GM19468 (cell line): ENCODE results near the gene SLC37A1.

Experiments used
- ATAC-seq: cut with Tn5 transposase; IDR thresholded peaks from one replicate; pipeline ENCODE4 v1.9.1; 2021; ENCODE audit warnings: mild to moderate bottlenecking, moderate library complexity, moderate number of reproducible peaks; ENCODE audit not compliant: unreplicated experiment; ENCODE audit errors: extremely low read depth

SLC37A1 gene

GRCh38 chr21:42570362-42570761 lies 56.7 kb downstream of the SLC37A1 start:
- ATAC-seq: no peak

DNA sequence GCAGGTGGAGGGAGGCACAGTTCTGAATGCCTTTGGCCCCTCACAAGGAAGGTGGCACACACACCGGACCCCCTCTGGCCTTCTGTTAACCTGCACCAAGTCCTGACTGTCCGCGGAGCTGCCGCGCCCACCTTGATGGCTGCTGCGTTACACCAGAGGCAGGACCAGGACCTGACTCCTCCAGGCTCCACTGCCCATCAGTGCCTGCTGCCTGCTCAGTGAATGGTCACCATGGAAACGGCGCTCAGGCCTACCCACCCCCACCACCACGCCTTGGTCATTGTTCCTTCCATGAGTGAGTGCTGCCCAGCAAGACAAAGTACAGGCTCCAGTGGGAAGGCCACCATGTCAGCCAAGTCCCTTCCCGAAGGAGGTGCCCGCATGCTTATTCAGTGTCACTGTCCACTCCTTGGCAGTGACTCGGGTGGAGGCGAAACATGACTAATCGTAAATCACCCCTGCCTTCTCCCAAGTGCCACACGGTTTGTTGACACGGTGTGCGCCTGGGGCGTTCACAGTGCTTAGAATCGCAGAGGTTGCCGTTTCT lies 57.3 kb downstream of the SLC37A1 start:
- no peak for ATAC-seq

DNA sequence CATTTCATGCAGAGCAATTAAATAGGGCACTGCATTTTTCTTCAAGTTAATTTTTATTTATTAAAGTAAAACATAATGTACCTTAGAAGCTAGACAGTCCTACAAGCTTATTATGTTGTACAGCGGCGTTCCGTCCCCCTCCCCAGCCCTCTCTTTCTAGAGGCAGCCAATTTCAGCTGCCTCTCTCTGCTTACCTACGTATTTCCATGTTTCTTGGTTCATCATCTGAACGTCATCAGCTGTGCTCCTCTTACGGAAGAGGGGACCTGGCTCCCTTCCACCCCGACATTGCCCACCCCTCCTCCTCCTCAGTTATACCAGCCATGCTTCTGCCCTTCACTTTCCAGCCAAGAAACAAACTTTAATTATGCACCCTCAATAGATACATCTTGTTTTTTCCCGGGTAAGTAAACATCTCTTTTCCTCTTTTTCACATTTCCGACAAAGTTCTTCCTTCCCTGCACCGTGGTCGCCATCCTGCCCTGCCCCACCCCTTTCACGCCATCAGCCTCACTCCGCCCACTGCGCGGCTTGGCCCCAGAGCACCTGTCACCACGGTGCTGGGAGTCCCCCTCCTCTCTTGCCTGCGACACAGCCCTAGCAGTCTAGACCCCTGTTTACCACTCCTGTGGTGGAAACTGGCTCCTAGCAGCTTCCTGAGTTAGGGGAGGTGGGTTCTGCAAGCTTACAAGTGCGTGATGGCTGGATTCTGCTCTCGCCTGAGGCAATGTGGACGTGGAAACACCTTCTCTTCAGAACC lies 57.9 kb downstream of the SLC37A1 start:
- ATAC-seq: no peak

- no peak for ATAC-seq
Measured at GRCh38 chr21:42572906-42573495, 59.3 kb downstream of the SLC37A1 start.

DNA sequence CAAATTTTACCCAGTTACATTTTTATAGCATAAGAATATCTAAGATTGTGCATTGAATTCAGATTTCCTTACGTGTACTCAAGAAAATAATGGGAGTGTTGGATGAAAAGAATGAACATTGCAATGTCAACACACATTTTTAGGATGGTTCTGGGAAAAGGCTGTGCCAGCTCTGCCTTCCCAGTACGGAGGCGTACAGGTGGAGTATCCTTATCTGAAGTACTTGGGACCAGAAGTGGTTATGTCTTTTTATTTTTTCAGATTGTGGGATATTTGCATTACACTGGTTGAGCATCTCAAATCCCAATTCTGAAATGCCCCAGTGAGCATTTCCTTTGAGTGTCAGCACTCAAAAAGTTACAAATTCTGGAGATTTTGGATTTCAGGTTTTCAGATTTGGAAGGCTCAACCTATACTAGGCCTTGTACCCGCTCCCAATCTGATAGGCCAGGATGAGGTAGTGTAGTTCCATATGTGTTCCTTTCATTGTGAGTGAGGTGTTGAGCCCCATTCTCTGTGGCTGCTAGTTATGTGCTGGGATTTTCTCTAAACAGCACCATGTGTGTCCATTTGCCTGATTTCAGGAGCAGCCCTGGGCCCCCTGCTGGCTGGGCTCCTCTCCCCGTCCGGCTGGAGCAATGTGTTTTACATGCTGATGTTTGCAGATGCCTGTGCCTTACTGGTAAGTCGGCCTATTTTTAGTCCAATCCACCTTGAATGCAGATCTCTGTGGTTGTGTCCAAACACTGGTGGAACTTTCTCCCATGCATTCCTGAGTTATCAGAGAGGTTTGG lies 60.8 kb downstream of the SLC37A1 start:
- no peak for ATAC-seq

GRCh38 chr21:42575111-42575510 lies 61.5 kb downstream of the SLC37A1 start:
- ATAC-seq: no peak

- no peak for ATAC-seq
Measured at GRCh38 chr21:42576639-42577038, 63.0 kb downstream of the SLC37A1 start.

DNA sequence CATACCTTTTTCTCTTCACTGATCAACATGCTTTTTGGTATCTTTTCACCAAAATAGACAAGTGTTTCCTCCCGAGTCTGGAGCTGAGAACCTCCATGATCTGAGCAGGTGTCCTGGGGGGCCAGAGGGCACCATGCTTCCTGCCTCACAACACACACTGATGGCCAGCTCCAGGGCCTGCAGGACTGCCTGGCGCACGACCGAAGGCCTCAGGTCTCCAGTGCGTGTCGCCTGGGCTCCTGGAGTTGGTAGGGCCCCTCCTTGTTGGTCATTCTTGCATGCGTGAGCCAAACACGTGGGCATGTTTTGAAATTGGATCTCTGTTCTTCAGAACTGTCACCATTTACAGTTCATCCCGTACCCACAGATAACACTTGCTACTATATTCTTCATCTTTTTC lies 64.4 kb downstream of the SLC37A1 start:
- no peak for ATAC-seq

GRCh38 chr21:42578761-42579415 lies 65.2 kb downstream of the SLC37A1 start:
- ATAC-seq: no peak

GRCh38 chr21:42579456-42580075 lies 65.9 kb downstream of the SLC37A1 start:
- ATAC-seq: no peak

GRCh38 chr21:42580076-42580792 lies 66.6 kb downstream of the SLC37A1 start:
- ATAC-seq: no peak

DNA sequence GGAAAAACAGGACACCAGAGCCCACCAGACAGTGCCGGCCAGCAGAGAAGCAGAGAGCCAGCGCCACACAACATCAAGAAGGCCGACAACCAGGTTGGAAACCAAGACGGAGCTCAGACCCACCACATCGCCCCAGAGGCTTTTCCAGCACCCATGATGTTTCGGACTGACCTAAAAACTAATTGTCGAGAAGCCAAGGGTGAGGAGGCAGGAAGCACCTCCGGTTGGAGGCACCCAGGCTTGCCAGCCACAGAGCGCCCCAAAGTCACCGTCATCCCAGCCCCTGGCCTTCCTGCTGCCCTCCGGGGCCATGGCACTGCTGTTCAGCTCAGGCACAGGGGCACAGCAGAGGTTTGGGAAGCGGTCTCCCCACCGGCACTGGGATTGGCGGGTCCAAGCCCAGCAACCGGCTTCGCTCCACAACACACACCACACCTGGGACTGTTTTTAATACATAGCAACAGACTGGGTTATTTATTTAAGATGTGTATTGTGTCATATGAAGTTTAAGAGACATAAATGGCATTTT lies 67.2 kb downstream of the SLC37A1 start:
- ATAC-seq: no peak

DNA sequence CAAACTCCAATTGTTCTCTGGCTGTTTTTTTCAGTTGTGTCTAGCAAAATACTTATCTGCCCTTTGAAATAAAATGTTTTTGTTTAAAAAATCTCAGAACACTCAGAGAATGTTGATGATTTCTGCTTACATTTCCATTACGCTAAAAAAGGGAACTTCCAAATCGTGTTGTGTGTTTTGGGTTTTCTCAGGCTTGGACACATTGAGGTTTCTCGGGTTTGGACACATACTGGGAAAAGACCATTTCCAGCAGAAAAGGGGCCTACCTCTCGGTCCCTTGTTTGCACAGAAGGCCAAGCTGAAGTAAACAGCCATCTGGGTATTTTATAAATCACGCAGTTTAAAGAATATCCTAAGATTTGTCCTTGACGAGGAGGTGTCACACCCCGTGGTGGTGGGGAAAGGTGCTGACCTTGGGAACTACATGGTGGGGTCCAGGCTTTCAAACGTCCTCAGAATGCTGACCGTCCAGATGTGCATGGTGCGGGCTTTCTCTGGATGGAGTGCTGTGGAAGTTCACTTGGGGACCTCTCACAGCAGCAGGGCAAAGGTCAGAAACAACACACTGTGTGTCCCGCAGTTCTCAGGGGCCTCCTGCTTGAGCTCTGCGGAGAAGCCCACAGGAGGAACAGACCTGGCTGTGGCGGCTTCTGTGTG lies 67.8 kb downstream of the SLC37A1 start:
- ATAC-seq: no peak

DNA sequence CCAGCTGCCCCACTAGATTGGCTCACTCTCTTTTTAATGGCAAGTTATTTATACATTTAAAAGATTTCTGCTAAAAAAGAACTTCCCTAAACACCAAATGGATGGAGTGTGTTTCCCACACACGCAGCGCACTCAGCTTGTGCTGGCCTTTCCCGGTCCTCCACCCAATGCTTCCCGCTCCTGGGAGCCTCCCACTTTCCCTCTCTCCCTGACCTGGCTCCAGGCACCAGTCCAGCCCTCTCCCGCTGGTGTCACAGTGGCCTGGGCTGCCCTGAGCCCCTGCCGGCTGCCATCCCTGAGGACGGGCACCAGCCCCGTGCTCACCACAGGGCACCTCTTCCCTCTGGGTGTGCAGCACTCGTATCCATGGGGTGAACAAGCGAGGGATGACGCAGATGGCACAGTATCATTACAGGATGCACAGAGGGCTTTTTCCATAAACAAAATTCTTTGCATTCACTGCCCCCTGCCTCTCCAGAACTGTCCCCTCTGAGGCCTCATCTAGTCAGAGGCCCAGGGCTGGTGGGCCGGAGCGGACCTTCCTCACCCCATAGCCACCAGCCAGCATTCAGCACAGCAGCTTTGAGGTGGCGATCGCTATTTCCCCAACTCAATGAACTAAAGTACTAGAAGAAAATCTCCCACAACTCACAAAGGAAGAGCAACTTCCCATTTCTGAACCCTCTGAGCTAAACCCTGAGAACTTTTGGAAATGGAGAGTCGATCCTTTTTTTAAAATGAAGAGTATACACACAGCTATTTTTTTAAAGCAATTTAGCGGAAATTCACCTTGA lies 68.5 kb downstream of the SLC37A1 start:
- ATAC-seq: no peak

DNA sequence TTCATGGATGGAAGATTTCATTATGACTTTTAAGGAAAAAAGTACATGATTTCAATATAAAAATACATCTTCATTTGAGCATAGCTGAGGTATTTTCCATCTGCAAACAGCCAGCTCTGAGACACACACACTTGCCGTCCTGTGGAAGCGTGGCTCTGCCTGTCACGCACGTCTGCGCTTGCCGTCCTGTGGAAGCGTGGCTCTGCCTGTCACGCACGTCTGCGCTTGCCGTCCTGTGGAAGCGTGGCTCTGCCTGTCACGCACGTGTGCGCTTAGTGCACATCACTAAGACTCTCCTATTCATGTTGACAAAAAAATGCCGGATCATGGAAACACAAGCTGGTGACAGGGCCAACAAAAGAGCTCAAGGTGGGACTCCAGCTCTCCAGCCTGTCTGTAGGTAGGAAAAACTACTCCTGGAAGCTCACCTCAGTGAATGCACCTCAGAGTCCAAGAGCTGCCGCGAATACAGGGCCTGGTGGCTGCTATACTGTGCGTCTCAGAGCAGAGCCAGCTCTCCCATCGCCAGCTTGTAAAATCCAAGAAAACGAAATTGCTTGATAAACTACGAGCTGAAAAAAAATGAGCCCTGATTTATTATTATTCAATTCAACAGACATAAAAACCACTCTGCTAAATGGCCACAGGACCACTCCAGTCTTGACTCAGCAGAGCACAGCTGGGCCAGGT lies 69.3 kb downstream of the SLC37A1 start:
- ATAC-seq: no peak

DNA sequence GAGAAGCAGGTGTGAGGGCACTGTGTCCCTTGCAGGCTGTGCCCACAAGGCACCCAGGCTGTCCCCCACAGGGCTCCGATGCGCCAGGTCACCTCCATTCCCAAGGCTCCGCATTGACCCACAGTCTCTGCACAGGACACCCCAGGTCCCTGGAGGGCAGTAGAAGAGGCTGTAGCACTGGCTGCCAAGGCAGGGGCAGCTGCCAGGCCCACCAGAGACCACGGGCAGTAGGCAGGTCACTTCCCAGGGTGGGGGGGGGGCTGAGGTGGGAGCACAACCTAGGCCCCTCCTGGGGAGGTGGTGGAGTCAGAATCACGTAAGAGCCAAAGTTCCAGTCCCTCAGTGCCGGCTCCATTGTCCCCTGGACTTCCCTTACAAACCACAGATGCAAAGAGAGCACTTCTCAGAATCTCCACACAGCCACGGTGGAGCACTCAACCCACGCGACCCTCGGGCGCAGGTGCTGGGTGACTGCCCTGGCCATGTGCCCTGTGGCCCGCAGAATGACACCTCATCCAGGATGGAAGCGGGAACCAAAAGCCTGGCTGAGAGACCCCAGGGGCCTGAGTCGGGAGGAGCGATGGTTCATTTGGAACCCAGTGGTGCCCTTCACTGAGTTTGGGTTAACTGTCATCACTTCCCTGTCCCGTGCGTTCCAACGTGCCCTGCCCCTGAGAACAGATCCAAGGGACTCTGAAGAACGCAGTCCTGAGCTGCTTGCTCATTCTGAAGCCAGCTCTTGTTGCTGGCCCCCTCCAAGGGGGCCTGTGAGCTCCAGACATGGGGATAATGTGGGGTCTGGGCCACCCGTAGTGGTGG lies 70.0 kb downstream of the SLC37A1 start:
- no peak for ATAC-seq

GRCh38 chr21:42584296-42584641 lies 70.6 kb downstream of the SLC37A1 start:
- no peak for ATAC-seq
